Activated CD4-positive, alpha-beta memory T cell treated with anti-CD3 and anti-CD28 coated beads, Interleukin-2, amount 10 ng/mL, durations not matched to agents 7 days and 5 days (primary cell): ENCODE results near the gene NAB2. TPM values are rescaled to one million over a fixed set of nuclear protein-coding genes. Genes with fewer than 3 reads are reported as not detected.

Source experiments
- CTCF ChIA-PET: fragments of 350-600 bp; sonication (Branson Sonifier 250); formaldehyde crosslinking; loops from one replicate; lab custom pipeline; 2021; ENCODE audit warnings: antibody characterized with exemption, inconsistent platforms; lab: Charles Lee
- POLR2A ChIA-PET: fragments of 350-600 bp; sonication (Branson Sonifier 250); formaldehyde crosslinking; loops from one replicate; lab custom pipeline; 2021; ENCODE audit warnings: antibody characterized with exemption; lab: Charles Lee
- DNase-seq: peaks from one replicate; pipeline ENCODE4 v3.0.0-alpha.2; 2020
- H3K27ac Mint-ChIP-seq: one replicate; pipeline ENCODE4 v1.8.0; 2021; ENCODE audit warnings: mild to moderate bottlenecking, mixed read lengths
- H3K27me3 Mint-ChIP-seq: one replicate; pipeline ENCODE4 v1.8.0; 2021; ENCODE audit warnings: mixed read lengths
- H3K36me3 Mint-ChIP-seq: one replicate; pipeline ENCODE4 v1.8.0; 2021; ENCODE audit warnings: low read depth, mixed read lengths
- H3K4me1 Mint-ChIP-seq: one replicate; pipeline ENCODE4 v1.8.0; 2021; ENCODE audit warnings: mixed read lengths
- H3K4me3 Mint-ChIP-seq: one replicate; pipeline ENCODE4 v1.8.0; 2021; ENCODE audit warnings: mild to moderate bottlenecking, mixed read lengths
- H3K9me3 Mint-ChIP-seq: one replicate; pipeline ENCODE4 v1.8.0; 2021; ENCODE audit warnings: mixed read lengths
- total RNA-seq, 2 experiments: library from RNA; stranded (reverse); gene quantifications; one replicate each; pipeline ENCODE4 v1.2.3, GENCODE V29; 2021

The NAB2 gene
- total RNA-seq, 2 experiments from 2014 or later = 8.7 to 9.6 TPM

DNA sequence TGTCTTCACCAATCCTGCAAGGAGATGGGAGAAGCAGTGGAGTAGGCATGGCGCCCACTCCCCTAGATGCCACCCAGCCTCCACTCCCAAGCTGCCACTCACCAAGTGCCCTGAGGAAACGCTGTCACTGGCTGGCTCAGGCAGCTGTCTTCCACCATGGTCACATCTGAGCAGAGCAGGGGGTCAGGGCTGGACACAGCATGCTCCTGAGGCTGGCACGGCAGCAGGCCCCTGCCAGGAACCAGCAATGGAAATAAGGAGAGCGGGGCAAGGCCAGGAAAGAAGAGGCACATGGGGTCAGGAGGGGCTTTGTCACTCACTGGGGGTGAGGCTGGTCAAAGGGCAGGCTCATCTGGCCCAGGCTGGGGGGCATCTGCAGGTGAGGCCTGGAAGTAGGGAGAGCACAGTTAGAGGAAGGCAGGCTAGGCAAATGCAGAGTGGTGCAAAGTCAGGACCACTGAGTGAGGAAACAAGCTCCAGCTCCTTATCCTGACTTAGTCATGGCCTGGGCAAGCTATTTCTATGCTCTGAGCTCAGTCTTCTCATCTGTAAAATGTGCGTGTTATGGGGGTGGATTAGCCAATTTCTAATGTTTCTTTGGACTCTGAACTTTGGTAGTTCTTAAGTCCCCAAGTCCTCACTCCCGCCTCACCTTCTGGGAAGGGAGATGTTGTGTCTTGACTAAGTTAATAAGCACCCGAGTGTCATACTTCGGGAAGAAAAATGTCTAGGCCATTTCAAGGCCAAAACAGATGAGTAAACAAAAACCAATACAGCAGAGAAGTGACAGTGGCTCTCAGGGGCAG, 8.0 kb downstream of the NAB2 start:
- Mint-ChIP-seq H3K27ac (no peak overlapping the region), H3K27me3 (no peaks in the 10 kb centered on the region), H3K4me1 (peaks cover 35% of the 10 kb centered on the region), H3K4me3 (no peak overlapping the region), H3K9me3 (no peaks in the 10 kb centered on the region), H3K36me3 (peaks cover 42% of the 10 kb centered on the region)
- CTCF ChIA-PET = interaction anchor here (1.0 to 8.3 kb wide), 5 partner anchors 14 to 28 kb away, joined by 3 to 69 read pairs (median 4); partner anchors contain the start of genes NEMP1 and STAT6
- POLR2A ChIA-PET = interaction anchor here (1.3 to 14.8 kb wide), 3 partner anchors 8 to 18 kb away, joined by 3 to 247 read pairs (median 33); partner anchors contain the start of genes NAB2, NEMP1 and STAT6
- DNase-seq = no peak

GRCh38 chr12:57097554-57097835, 8.6 kb downstream of the NAB2 start:
- DNase-seq = no peak
- ChIA-PET POLR2A (interaction anchor here (1.3 to 14.8 kb wide), 4 partner anchors 9 to 19 kb away, joined by 3 to 247 read pairs (median 22); partner anchors contain the start of genes NAB2, NEMP1 and STAT6), CTCF (interaction anchor here (1.0 to 8.3 kb wide), 3 partner anchors 13 to 28 kb away, joined by 4 to 69 read pairs (median 5); partner anchors contain the start of genes NEMP1 and STAT6)
- Mint-ChIP-seq H3K4me1 (peaks cover 39% of the 10 kb centered on the region), H3K27me3 (no peaks in the 10 kb centered on the region), H3K9me3 (no peaks in the 10 kb centered on the region), H3K4me3 (no peak overlapping the region), H3K36me3 (peaks cover 45% of the 10 kb centered on the region), H3K27ac (no peak overlapping the region)

GRCh38 chr12:57098546-57098945, 9.6 kb downstream of the NAB2 start:
- Mint-ChIP-seq H3K9me3 (no peaks in the 10 kb centered on the region), H3K27me3 (no peaks in the 10 kb centered on the region), H3K36me3 (peaks cover 44% of the 10 kb centered on the region), H3K27ac (peak overlapping the region; percentile 14), H3K4me1 (peaks cover 29% of the 10 kb centered on the region), H3K4me3 (no peak overlapping the region)
- no peak for DNase-seq
- CTCF ChIA-PET = interaction anchor here (1.0 to 8.3 kb wide), 3 partner anchors 9 to 27 kb away, joined by 3 to 69 read pairs (median 6); partner anchors contain the start of gene STAT6
- POLR2A ChIA-PET = interaction anchor here (1.1 to 14.8 kb wide), 4 partner anchors 10 to 34 kb away, joined by 3 to 247 read pairs (median 22); partner anchors contain the start of genes NAB2, NEMP1 and STAT6

GRCh38 chr12:57099047-57099714, 10.3 kb downstream of the NAB2 start:
- peaks cover 45% of the 10 kb centered on the region for H3K36me3 Mint-ChIP-seq
- peaks cover 26% of the 10 kb centered on the region for H3K4me1 Mint-ChIP-seq
- no peak overlapping the region for H3K4me3 Mint-ChIP-seq
- ChIA-PET POLR2A (interaction anchor here (1.1 to 14.8 kb wide), 5 partner anchors 10 to 35 kb away, joined by 3 to 247 read pairs (median 10); partner anchors contain the start of genes NAB2, NEMP1 and STAT6), CTCF (interaction anchor here (0.8 to 8.3 kb wide), 4 partner anchors 8 to 30 kb away, joined by 3 to 69 read pairs (median 6); partner anchors contain the start of gene STAT6)
- DNase-seq = no peak
- peak overlapping the region; percentile 14 for H3K27ac Mint-ChIP-seq
- no peaks in the 10 kb centered on the region for H3K9me3 Mint-ChIP-seq
- H3K27me3 Mint-ChIP-seq = no peaks in the 10 kb centered on the region

- Mint-ChIP-seq H3K36me3 (peaks cover 51% of the 10 kb centered on the region), H3K27ac (no peak overlapping the region), H3K9me3 (no peaks in the 10 kb centered on the region), H3K4me3 (no peak overlapping the region), H3K4me1 (peaks cover 20% of the 10 kb centered on the region), H3K27me3 (no peaks in the 10 kb centered on the region)
- ChIA-PET POLR2A (interaction anchor here (0.7 to 14.8 kb wide), 5 partner anchors 9 to 73 kb away, joined by 3 to 247 read pairs (median 10); partner anchors contain the start of genes NAB2, NEMP1 and STAT6), CTCF (interaction anchor here (0.8 to 8.3 kb wide), 4 partner anchors 11 to 31 kb away, joined by 3 to 69 read pairs (median 6); partner anchors contain the start of gene STAT6)
- no peak for DNase-seq
Observed at GRCh38 chr12:57099766-57100165, 10.9 kb downstream of the NAB2 start.

GRCh38 chr12:57101892-57102695, 13.2 kb downstream of the NAB2 start:
- ChIA-PET CTCF (interaction anchor here (2.9 kb wide), 1 partner anchor 10 kb away, joined by 9 read pairs; no protein-coding TSS in a partner anchor), POLR2A (interaction anchor here (0.8 to 1.0 kb wide), 2 partner anchors 8 to 10 kb away, joined by 4 to 5 read pairs; no protein-coding TSS in a partner anchor)
- H3K36me3 Mint-ChIP-seq = peaks cover 55% of the 10 kb centered on the region
- H3K27ac Mint-ChIP-seq = peak overlapping the region; percentile 26
- H3K4me1 Mint-ChIP-seq = peaks cover 21% of the 10 kb centered on the region
- no peak for DNase-seq
- H3K9me3 Mint-ChIP-seq = no peaks in the 10 kb centered on the region
- H3K27me3 Mint-ChIP-seq = no peaks in the 10 kb centered on the region
- H3K4me3 Mint-ChIP-seq = no peak overlapping the region

DNA sequence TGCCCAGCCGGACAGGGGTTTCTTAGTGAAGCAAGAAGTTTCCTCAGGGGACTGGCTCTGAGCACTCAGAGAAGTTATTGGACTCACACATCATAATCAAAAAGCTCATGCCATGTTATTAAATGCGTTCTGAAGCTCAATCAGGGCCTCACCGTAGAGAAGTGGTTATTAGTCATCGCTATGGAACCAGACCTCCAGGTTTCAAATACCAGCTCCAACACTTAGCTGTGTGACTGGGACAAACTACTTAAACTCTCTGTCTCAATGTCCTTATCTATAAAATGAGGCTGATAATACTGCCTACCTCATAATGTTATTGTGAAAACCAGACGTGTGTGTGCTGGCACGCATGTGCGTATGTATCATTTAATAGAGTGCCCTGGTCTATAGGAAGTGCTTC, 14.9 kb downstream of the NAB2 start:
- Mint-ChIP-seq H3K4me1 (peaks cover 36% of the 10 kb centered on the region), H3K36me3 (peaks cover 56% of the 10 kb centered on the region), H3K27ac (no peak overlapping the region), H3K27me3 (no peaks in the 10 kb centered on the region), H3K9me3 (no peaks in the 10 kb centered on the region), H3K4me3 (no peak overlapping the region)
- ChIA-PET POLR2A (interaction anchor here (1.1 to 1.8 kb wide), 2 partner anchors 25 to 45 kb away, joined by 3 to 4 read pairs; partner anchors contain the start of gene NEMP1), CTCF (interaction anchor here (1.0 to 2.9 kb wide), 3 partner anchors 8 to 12 kb away, joined by 3 to 9 read pairs (median 3); no protein-coding TSS in a partner anchor)
- DNase-seq = no peak

- no peak for DNase-seq
- Mint-ChIP-seq H3K27ac (no peak overlapping the region), H3K4me1 (peaks cover 36% of the 10 kb centered on the region), H3K4me3 (no peak overlapping the region), H3K36me3 (peaks cover 51% of the 10 kb centered on the region), H3K27me3 (no peaks in the 10 kb centered on the region), H3K9me3 (no peaks in the 10 kb centered on the region)
- ChIA-PET POLR2A (interaction anchor here (1.1 to 1.8 kb wide), 2 partner anchors 26 to 44 kb away, joined by 3 to 4 read pairs; partner anchors contain the start of gene NEMP1), CTCF (interaction anchor here (1.0 to 2.9 kb wide), 3 partner anchors 8 to 11 kb away, joined by 3 to 9 read pairs (median 3); no protein-coding TSS in a partner anchor)
Observed at GRCh38 chr12:57104292-57104910, 15.5 kb downstream of the NAB2 start.

DNA sequence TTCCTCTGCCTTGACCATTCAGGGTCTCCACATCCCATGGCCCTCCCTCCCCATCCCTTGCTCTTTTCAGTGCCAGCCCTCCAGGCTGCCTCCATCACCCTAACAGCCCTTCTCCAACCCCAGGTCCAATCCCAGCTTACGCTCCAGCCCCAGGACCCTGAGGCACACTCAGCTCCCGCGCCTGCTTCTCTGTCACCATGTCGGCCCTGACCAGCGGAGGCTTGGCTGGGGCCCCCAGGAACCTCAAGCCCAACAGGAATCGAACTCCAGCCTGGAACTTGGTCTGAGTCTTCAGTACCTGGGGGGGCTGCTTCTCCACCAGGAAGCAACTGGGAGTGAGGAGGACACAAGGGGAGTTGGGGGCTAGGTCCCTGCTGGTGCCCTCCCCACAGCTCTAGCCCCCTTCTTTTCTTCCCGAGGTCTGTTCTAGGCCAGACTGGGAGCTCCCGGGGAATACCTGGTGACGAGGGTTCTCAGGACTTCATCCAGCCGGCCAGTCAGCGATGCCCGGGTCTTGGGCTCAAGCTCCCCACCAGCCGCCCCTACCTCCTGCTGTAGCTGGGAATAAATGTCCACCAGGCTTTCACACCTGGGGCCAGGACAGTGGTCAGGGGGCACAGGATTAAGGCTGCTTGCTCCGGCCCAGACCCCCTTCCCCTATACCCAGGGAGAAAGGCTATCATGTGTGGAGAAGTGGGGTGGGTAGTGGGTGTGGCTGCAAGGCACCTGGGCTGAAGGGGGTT, 16.3 kb downstream of the NAB2 start:
- Mint-ChIP-seq H3K4me3 (no peak overlapping the region), H3K27me3 (no peaks in the 10 kb centered on the region), H3K27ac (no peak overlapping the region), H3K36me3 (peaks cover 46% of the 10 kb centered on the region), H3K9me3 (no peaks in the 10 kb centered on the region), H3K4me1 (peaks cover 40% of the 10 kb centered on the region)
- DNase-seq = no peak
- CTCF ChIA-PET = no interaction called here
- POLR2A ChIA-PET = interaction anchor here (0.9 to 8.0 kb wide), 3 partner anchors 12 to 36 kb away, joined by 3 to 247 read pairs (median 4); partner anchors contain the start of genes NAB2 and NEMP1

- Mint-ChIP-seq H3K36me3 (peaks cover 46% of the 10 kb centered on the region), H3K27me3 (no peaks in the 10 kb centered on the region), H3K4me1 (peaks cover 39% of the 10 kb centered on the region), H3K27ac (no peak overlapping the region), H3K4me3 (no peak overlapping the region), H3K9me3 (no peaks in the 10 kb centered on the region)
- ChIA-PET CTCF (interaction anchor here (1.1 kb wide), 1 partner anchor 37 kb away, joined by 3 read pairs; no protein-coding TSS in a partner anchor), POLR2A (interaction anchor here (0.9 to 8.0 kb wide), 3 partner anchors 13 to 37 kb away, joined by 3 to 247 read pairs (median 4); partner anchors contain the start of genes NAB2 and NEMP1)
- no peak for DNase-seq
Observed at GRCh38 chr12:57106021-57106708, 17.3 kb downstream of the NAB2 start.
